ENCODE results near the gene SREK1.

- TF ChIP-seq POLR2A (IDR thresholded peaks at IDR 0.05) (no peak), CTCF (IDR thresholded peaks at IDR 0.05) (no peak)
These were observed 88.8 kb downstream of the SREK1 start for GRCh38 chr5:66232706-66233445.

All from testis (tissue), 2 donors.